ENCODE measurements around the gene INF2.
"Not testable (repeated sequence)": the region's sequence is repeated elsewhere in the genome, so short reads cannot be mapped to it uniquely, and the experiment has no call there.

Gene INF2

DNA sequence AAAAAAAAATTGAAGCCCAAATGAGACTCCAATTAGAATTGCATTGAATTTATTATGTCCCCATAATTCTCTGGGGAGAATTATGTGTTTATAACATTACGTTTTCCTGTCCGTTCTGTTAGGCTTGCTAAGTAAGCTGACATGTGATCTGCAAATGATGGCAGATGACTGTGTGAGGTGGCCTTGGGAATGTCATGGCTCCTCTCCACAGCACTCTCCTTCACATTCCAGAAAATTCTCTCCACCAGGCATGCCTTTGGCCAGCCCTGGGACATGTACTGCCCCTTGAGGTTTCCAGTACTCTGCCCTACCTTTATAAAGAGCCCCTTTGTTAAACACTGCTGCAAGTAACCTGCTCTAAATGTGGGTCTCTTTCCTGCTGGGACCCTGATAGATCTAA, 28.3 kb upstream of the INF2 start:
- Histone ChIP-seq H3K27ac (replicated peaks) (no peak overlapping the region), H3K4me3 (replicated peaks; ENCODE audit: insufficient read depth, low read length) (no peak overlapping the region), H3K27me3 (ENCODE audit: insufficient read depth, poor library complexity, severe bottlenecking) (peaks cover 12% of the 10 kb centered on the region)
- DNase-seq (ENCODE audit: low read depth in 1 of 2, low spot score in 1 of 2) = no peak
- TF ChIP-seq POLR2AphosphoS5 (IDR thresholded peaks at IDR 0.05; ENCODE audit: low read depth) (no peak), SPI1 (IDR thresholded peaks at IDR 0.05; ENCODE audit: borderline replicate concordance, low read depth) (no peak), GABPA (IDR thresholded peaks at IDR 0.05; ENCODE audit: low read depth) (no peak)
- TF ChIP-seq, protein P1, sequence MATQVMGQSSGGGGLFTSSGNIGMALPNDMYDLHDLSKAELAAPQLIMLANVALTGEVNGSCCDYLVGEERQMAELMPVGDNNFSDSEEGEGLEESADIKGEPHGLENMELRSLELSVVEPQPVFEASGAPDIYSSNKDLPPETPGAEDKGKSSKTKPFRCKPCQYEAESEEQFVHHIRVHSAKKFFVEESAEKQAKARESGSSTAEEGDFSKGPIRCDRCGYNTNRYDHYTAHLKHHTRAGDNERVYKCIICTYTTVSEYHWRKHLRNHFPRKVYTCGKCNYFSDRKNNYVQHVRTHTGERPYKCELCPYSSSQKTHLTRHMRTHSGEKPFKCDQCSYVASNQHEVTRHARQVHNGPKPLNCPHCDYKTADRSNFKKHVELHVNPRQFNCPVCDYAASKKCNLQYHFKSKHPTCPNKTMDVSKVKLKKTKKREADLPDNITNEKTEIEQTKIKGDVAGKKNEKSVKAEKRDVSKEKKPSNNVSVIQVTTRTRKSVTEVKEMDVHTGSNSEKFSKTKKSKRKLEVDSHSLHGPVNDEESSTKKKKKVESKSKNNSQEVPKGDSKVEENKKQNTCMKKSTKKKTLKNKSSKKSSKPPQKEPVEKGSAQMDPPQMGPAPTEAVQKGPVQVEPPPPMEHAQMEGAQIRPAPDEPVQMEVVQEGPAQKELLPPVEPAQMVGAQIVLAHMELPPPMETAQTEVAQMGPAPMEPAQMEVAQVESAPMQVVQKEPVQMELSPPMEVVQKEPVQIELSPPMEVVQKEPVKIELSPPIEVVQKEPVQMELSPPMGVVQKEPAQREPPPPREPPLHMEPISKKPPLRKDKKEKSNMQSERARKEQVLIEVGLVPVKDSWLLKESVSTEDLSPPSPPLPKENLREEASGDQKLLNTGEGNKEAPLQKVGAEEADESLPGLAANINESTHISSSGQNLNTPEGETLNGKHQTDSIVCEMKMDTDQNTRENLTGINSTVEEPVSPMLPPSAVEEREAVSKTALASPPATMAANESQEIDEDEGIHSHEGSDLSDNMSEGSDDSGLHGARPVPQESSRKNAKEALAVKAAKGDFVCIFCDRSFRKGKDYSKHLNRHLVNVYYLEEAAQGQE (IDR thresholded peaks at IDR 0.05; ENCODE audit: insufficient replicate concordance, low read depth) = no peak
- TF ChIP-seq, protein P2, sequence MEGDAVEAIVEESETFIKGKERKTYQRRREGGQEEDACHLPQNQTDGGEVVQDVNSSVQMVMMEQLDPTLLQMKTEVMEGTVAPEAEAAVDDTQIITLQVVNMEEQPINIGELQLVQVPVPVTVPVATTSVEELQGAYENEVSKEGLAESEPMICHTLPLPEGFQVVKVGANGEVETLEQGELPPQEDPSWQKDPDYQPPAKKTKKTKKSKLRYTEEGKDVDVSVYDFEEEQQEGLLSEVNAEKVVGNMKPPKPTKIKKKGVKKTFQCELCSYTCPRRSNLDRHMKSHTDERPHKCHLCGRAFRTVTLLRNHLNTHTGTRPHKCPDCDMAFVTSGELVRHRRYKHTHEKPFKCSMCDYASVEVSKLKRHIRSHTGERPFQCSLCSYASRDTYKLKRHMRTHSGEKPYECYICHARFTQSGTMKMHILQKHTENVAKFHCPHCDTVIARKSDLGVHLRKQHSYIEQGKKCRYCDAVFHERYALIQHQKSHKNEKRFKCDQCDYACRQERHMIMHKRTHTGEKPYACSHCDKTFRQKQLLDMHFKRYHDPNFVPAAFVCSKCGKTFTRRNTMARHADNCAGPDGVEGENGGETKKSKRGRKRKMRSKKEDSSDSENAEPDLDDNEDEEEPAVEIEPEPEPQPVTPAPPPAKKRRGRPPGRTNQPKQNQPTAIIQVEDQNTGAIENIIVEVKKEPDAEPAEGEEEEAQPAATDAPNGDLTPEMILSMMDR (IDR thresholded peaks at IDR 0.05; ENCODE audit: insufficient read depth, low read length) = no peak

DNA sequence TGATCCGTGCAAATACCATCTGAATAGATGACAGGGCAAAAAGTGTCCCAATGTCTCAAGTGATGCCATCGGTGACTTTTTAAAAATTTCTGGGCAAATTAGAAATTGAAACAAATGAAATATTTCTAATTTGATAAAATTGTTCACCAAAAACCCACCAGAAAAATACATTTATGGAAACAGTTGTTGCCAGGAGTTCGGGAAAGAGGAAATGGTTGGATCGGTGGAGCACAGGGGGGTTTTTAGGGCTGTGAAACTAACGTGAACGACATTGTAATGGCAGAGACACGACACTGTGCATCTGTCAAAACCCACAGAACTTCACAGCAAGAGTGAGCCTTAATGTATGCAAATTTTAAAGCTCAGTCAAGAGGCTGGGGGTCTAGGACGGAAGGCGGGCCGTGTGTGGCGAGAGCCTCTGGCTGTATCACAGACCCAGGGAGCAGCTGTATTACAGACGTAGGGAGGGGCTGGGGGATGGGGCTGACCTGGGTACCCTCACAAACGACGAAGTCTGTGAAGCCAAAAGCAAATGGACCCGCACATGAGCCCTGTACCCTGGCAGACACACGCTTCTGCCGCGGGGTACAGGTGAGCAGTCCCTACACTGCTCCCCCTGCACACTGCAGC, 27.8 kb upstream of the INF2 start:
- H3K27ac ChIP-seq (replicated peaks); DNase-seq (ENCODE audit: low read depth in 1 of 2, low spot score in 1 of 2); H3K4me3 ChIP-seq (replicated peaks; ENCODE audit: insufficient read depth, low read length): not testable (repeated sequence)
- peaks cover 12% of the 10 kb centered on the region for H3K27me3 ChIP-seq (ENCODE audit: insufficient read depth, poor library complexity, severe bottlenecking)

DNA sequence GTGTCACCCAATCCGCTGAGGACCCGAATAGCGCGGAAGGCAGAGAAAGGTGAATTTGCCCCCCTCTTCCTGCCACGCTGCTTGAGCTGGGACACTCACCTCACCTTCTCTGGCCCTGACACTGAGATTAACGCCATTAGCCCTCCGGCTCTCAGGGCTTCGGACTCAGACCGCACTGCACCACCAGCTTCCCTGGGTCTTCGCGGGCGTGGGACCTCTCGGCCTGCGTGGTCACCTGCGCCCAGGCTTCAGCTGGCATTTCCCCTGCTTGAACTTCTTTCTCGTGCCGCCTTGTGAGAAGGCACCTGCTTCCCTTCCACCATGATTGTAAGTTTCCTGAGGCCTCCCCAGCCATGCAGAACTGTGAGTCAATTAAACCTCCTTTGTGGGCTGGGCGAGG, 26.9 kb upstream of the INF2 start:
- peaks cover 12% of the 10 kb centered on the region for H3K27me3 ChIP-seq (ENCODE audit: insufficient read depth, poor library complexity, severe bottlenecking)
- H3K27ac ChIP-seq (replicated peaks); H3K4me3 ChIP-seq (replicated peaks; ENCODE audit: insufficient read depth, low read length); DNase-seq (ENCODE audit: low read depth in 1 of 2, low spot score in 1 of 2): not testable (repeated sequence)

DNA sequence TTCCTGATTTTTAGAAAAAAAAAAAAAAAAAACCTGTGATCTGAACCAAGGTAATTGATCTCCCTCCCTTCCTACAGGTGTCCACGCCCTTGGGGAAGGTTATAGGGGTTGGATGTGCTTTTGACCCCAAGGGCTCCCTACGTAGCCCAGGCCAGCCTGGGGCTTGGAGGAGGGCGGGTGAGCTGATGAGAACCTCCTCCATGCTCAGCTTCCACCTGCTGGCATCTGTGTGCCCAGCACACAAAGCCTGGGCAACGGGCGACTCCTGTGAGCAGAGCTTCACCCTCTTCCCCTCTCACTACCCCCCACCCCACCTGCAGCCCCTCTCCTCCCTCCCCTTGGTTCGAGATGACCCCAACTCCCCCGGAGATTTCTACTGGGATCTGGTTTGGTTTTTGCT, 25.3 kb upstream of the INF2 start:
- peaks cover 12% of the 10 kb centered on the region for H3K27me3 ChIP-seq (ENCODE audit: insufficient read depth, poor library complexity, severe bottlenecking)
- no peak for DNase-seq (ENCODE audit: low read depth in 1 of 2, low spot score in 1 of 2)
- H3K4me3 ChIP-seq (replicated peaks; ENCODE audit: insufficient read depth, low read length) = no peak overlapping the region
- H3K27ac ChIP-seq (replicated peaks) = no peak overlapping the region
- TF ChIP-seq, protein P1 (IDR thresholded peaks at IDR 0.05; ENCODE audit: insufficient replicate concordance, low read depth) = no peak
- TF ChIP-seq POLR2AphosphoS5 (IDR thresholded peaks at IDR 0.05; ENCODE audit: low read depth) (no peak), GABPA (IDR thresholded peaks at IDR 0.05; ENCODE audit: low read depth) (no peak), SPI1 (IDR thresholded peaks at IDR 0.05; ENCODE audit: borderline replicate concordance, low read depth) (no peak)
- TF ChIP-seq, protein P2 (IDR thresholded peaks at IDR 0.05; ENCODE audit: insufficient read depth, low read length) = no peak

DNA sequence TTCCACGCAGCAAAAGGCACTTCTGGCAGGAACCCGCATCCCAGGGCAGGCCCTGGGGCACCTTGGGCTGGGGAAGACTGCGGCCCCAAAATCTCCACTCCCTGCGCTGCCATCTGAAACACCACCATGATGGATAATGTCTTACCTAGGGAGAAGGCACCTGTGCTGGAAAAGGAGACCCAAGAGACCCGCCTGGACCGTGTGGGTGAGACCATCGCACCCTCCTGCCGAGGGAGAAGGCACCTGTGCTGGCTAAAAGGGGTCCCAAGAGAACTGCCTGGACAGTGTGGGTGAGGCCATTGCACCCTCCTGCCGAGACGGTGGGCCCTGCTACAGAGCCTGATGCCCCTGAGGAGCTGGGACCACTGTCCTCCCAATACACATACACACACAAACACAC, 24.8 kb upstream of the INF2 start:
- TF ChIP-seq GABPA (IDR thresholded peaks at IDR 0.05; ENCODE audit: low read depth) = no peak
- TF ChIP-seq, protein P2 (IDR thresholded peaks at IDR 0.05; ENCODE audit: insufficient read depth, low read length) = no peak
- DNase-seq (ENCODE audit: low read depth in 1 of 2, low spot score in 1 of 2) = no peak

More for the DNA sequence above, 24.8 kb upstream of the INF2 start:
- no peak overlapping the region for H3K4me3 ChIP-seq (replicated peaks; ENCODE audit: insufficient read depth, low read length)
- H3K27ac ChIP-seq (replicated peaks) = no peak overlapping the region
- H3K27me3 ChIP-seq (ENCODE audit: insufficient read depth, poor library complexity, severe bottlenecking) = peaks cover 12% of the 10 kb centered on the region
